Measurements from ENCODE around the gene DNAJC1. TPM values are rescaled to one million over a fixed set of nuclear protein-coding genes. Genes with fewer than 3 reads are reported as not detected.

DNAJC1 gene
- total and polyA plus RNA-seq, 10 of the 15 experiments (the other 5 are each of a cell fraction or from before 2014, with no cell fraction given), result 2.5 to 39.3 (median 20.4) TPM

DNA sequence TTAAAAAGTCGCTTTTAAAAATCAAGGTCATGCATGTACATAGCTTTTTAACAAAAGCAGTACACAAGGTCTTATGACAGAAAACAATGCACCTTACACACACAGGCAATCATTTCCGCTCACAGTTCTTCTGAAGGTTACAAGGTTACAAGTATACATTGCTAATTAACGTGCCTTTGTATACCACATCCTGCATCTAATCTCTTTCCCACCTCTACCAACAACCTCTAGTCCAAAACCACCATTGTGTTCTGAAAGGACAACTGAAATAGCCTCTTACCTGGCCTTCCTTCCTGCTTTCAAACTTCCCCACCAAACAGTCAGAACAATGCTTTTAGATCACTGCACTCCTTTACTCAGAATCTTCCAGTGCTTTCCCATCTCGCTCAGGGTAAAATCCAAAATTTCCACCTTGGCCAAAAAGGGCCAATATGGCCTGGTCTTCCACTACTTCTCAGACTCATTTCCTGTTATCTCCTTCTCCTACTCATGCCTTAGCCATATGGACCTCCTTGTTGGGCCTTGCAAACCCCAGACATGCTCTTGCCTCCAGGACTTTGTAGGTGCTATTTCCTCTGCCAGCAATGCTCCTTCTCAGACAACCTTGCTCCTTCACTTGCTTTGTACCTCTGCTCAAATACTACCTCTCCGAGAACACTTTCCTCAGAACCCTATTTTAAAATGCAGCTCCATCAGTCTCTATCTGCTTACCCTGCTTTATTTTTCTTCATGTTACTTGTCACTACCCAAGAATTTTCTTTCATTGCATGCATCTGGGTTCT lies 205.4 kb downstream of the DNAJC1 start (continued):
- no peak for TF ChIP-seq SMAD5 (IDR thresholded peaks at IDR 0.05; ENCODE audit: low read depth)
- TF ChIP-seq SREBF1 (IDR thresholded peaks at IDR 0.05; ENCODE audit: low read length), result no peak
- TF ChIP-seq EP300 (IDR thresholded peaks at IDR 0.05; ENCODE audit: borderline replicate concordance in 1 of 2, control insufficient read depth in 1 of 2, low read depth in 2 of 2, low read length in 2 of 2), result peak in 1 of 2 experiments; percentile 67; a peak in 2 of 4 replicates
- TF ChIP-seq SREBF2 (IDR thresholded peaks at IDR 0.05; ENCODE audit: low read length), result no peak
- TF ChIP-seq CHD4 (IDR thresholded peaks at IDR 0.05), result no peak
- TF ChIP-seq BRCA1 (IDR thresholded peaks at IDR 0.05; ENCODE audit: low read depth, low read length), result no peak
- TF ChIP-seq BMI1 (IDR thresholded peaks at IDR 0.05; ENCODE audit: borderline replicate concordance), result no peak
- TF ChIP-seq, protein P1, sequence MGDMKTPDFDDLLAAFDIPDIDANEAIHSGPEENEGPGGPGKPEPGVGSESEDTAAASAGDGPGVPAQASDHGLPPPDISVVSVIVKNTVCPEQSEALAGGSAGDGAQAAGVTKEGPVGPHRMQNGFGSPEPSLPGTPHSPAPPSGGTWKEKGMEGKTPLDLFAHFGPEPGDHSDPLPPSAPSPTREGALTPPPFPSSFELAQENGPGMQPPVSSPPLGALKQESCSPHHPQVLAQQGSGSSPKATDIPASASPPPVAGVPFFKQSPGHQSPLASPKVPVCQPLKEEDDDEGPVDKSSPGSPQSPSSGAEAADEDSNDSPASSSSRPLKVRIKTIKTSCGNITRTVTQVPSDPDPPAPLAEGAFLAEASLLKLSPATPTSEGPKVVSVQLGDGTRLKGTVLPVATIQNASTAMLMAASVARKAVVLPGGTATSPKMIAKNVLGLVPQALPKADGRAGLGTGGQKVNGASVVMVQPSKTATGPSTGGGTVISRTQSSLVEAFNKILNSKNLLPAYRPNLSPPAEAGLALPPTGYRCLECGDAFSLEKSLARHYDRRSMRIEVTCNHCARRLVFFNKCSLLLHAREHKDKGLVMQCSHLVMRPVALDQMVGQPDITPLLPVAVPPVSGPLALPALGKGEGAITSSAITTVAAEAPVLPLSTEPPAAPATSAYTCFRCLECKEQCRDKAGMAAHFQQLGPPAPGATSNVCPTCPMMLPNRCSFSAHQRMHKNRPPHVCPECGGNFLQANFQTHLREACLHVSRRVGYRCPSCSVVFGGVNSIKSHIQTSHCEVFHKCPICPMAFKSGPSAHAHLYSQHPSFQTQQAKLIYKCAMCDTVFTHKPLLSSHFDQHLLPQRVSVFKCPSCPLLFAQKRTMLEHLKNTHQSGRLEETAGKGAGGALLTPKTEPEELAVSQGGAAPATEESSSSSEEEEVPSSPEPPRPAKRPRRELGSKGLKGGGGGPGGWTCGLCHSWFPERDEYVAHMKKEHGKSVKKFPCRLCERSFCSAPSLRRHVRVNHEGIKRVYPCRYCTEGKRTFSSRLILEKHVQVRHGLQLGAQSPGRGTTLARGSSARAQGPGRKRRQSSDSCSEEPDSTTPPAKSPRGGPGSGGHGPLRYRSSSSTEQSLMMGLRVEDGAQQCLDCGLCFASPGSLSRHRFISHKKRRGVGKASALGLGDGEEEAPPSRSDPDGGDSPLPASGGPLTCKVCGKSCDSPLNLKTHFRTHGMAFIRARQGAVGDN (IDR thresholded peaks at IDR 0.05), result 0 out of 2 replicates have a peak, but pooled peaks have one; percentile 29
- TF ChIP-seq KLF5 (IDR thresholded peaks at IDR 0.05; ENCODE audit: partially characterized antibody), result no peak
- no peak for TF ChIP-seq CHD1 (IDR thresholded peaks at IDR 0.05; ENCODE audit: low read depth, low read length)
- peak; percentile 53; the same call in 1 of the 2 replicates for TF ChIP-seq IKZF1 (conservative IDR thresholded peaks at IDR 0.05)
- TF ChIP-seq RUNX3 (IDR thresholded peaks at IDR 0.05; ENCODE audit: low read length), result no peak
- TF ChIP-seq IKZF2 (IDR thresholded peaks at IDR 0.05), result peak; percentile 63 to 66
- TF ChIP-seq NFYA (IDR thresholded peaks at IDR 0.05; ENCODE audit: borderline replicate concordance, low read depth, low read length), result no peak
- no peak for TF ChIP-seq ZSCAN29 (IDR thresholded peaks at IDR 0.05)
- no peak for TF ChIP-seq SMAD1 (IDR thresholded peaks at IDR 0.05; ENCODE audit: low read depth, partially characterized antibody)
- no peak for TF ChIP-seq SUPT20H (IDR thresholded peaks at IDR 0.05; ENCODE audit: borderline replicate concordance, control insufficient read depth, low read depth, low read length)
- no peak for TF ChIP-seq MEF2A (IDR thresholded peaks at IDR 0.05; ENCODE audit: insufficient read depth, low read depth, low read length)
- TF ChIP-seq STAT3 (IDR thresholded peaks at IDR 0.05; ENCODE audit: low read depth, low read length), result no peak
- TF ChIP-seq, protein P2, sequence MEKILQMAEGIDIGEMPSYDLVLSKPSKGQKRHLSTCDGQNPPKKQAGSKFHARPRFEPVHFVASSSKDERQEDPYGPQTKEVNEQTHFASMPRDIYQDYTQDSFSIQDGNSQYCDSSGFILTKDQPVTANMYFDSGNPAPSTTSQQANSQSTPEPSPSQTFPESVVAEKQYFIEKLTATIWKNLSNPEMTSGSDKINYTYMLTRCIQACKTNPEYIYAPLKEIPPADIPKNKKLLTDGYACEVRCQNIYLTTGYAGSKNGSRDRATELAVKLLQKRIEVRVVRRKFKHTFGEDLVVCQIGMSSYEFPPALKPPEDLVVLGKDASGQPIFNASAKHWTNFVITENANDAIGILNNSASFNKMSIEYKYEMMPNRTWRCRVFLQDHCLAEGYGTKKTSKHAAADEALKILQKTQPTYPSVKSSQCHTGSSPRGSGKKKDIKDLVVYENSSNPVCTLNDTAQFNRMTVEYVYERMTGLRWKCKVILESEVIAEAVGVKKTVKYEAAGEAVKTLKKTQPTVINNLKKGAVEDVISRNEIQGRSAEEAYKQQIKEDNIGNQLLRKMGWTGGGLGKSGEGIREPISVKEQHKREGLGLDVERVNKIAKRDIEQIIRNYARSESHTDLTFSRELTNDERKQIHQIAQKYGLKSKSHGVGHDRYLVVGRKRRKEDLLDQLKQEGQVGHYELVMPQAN (conservative IDR thresholded peaks at IDR 0.05), result no peak
- TF ChIP-seq IRF4 (IDR thresholded peaks at IDR 0.05; ENCODE audit: low read depth, low read length), result no peak
- TF ChIP-seq SP1 (IDR thresholded peaks at IDR 0.05; ENCODE audit: low read depth, low read length), result no peak
- peak; percentile 50; the same call in 1 of the 2 replicates for TF ChIP-seq BCL11A (IDR thresholded peaks at IDR 0.05; ENCODE audit: low read depth, low read length)
- TF ChIP-seq SPI1 (IDR thresholded peaks at IDR 0.05; ENCODE audit: borderline replicate concordance, insufficient read depth, low read depth, low read length), result no peak
- peak; percentile 35 for TF ChIP-seq MEF2B (IDR thresholded peaks at IDR 0.05; ENCODE audit: partially characterized antibody, poor library complexity, severe bottlenecking)

All from GM12878 (cell line).